Measurements from ENCODE around the gene VDR.

DNA sequence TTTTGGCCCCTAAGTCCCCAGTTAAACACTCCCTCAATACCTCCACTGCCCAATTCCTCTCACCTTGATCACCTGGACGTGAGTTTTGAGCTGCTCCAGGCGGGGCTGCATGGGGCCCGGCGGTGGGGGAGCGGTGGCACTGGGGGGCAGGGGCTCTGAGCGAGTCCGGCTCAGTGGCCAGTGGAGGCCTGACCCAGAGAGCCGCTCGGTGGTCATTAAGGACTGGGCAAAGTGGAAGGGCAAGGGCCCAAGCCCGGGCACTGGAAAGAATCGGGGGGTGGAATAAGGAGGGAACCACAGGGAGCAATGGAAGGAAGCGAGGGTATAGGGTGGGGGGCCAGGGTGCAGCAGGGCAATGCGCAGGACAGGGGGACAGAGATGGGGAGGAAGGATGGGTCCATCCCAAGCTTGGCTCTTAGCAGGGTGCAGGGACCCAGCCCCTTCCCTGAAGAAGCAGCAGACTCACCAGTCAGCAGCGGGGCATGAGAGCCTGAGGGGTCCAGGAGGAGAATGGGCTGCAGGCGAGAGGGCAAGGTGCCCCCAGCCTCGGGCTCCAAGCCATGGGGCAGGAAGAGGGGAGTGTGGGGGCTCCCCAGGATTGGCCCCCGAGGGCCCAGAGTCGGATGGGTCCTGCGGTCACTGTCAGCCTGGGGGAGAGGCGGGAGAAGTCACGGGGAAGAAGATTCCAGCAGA, 109.5 kb downstream of the VDR start:
- no peak for TF ChIP-seq EZH2 (IDR thresholded peaks at IDR 0.05)
- no peak for TF ChIP-seq POLR2AphosphoS5 (IDR thresholded peaks at IDR 0.05; ENCODE audit: borderline replicate concordance, low read depth, low read length)
